Superior temporal gyrus (tissue), 1 donor: Measurements from ENCODE around the gene MOK.
A peak's percentile ranks its signal among the peaks of the same experiment; 100 is the strongest.

Source experiments
- DNase-seq: peaks from one replicate; pipeline ENCODE4 v3.0.0-alpha.2; 2016; ENCODE audit errors: extremely low spot score

Gene MOK

GRCh38 chr14:102223682-102224081 lies 81.3 kb downstream of the MOK start:
- DNase-seq, result no peak

GRCh38 chr14:102222751-102223150 lies 82.2 kb downstream of the MOK start:
- DNase-seq, result no peak

GRCh38 chr14:102222009-102222575 lies 82.9 kb downstream of the MOK start:
- DNase-seq, result no peak

GRCh38 chr14:102221026-102221425 lies 83.9 kb downstream of the MOK start:
- no peak for DNase-seq

- no peak for DNase-seq
Observed at GRCh38 chr14:102220031-102220430, 84.9 kb downstream of the MOK start.

- no peak for DNase-seq
Observed at GRCh38 chr14:102219316-102219715, 85.6 kb downstream of the MOK start.

GRCh38 chr14:102218688-102219087 lies 86.3 kb downstream of the MOK start:
- DNase-seq, result no peak

- DNase-seq, result no peak
Observed at GRCh38 chr14:102217987-102218421, 87.0 kb downstream of the MOK start.

- no peak for DNase-seq
Observed at GRCh38 chr14:102217399-102217798, 87.6 kb downstream of the MOK start.

- no peak for DNase-seq
Observed at GRCh38 chr14:102215576-102216250, 89.3 kb downstream of the MOK start.

- peak; percentile 87 for DNase-seq
Observed at GRCh38 chr14:102215071-102215470, 89.9 kb downstream of the MOK start.

- DNase-seq, result no peak
Observed at GRCh38 chr14:102213984-102214658, 90.8 kb downstream of the MOK start.

- DNase-seq, result no peak
Observed at GRCh38 chr14:102213470-102213869, 91.5 kb downstream of the MOK start.

- no peak for DNase-seq
Observed at GRCh38 chr14:102212845-102213244, 92.1 kb downstream of the MOK start.

GRCh38 chr14:102212356-102212755 lies 92.6 kb downstream of the MOK start:
- DNase-seq, result no peak

GRCh38 chr14:102211240-102211639 lies 93.7 kb downstream of the MOK start:
- no peak for DNase-seq

GRCh38 chr14:102210421-102211042 lies 94.4 kb downstream of the MOK start:
- no peak for DNase-seq

GRCh38 chr14:102209224-102209966 lies 95.6 kb downstream of the MOK start:
- DNase-seq, result peak; percentile 87

GRCh38 chr14:102208741-102209140 lies 96.2 kb downstream of the MOK start:
- no peak for DNase-seq

GRCh38 chr14:102207831-102208365 lies 97.1 kb downstream of the MOK start:
- DNase-seq, result no peak

- DNase-seq, result no peak
Observed at GRCh38 chr14:102206918-102207317, 98.0 kb downstream of the MOK start.

GRCh38 chr14:102205560-102205959 lies 99.4 kb downstream of the MOK start:
- DNase-seq, result no peak
